Stimulated activated effector memory CD8-positive, alpha-beta T cell treated with anti-CD3 and anti-CD28 coated beads, Interleukin-12 subunit alpha, Interleukin-12 subunit beta, amount 100 ng/mL, for 72 hours (primary cell): ENCODE results near the gene PSMC5.

Experiments
- ATAC-seq: fragments of 150-1000 bp; cut with Tn5 transposase; 2 replicates; pipeline ENCODE4 v1.10.0; 2021
- DNase-seq, 2 donors: peaks; one replicate each; pipeline ENCODE4 v3.0.0; 2021 to 2022; ENCODE audit warnings: low spot score in 2 of 2
- H3K27ac Mint-ChIP-seq: one replicate; pipeline ENCODE4 v1.8.0; 2022; ENCODE audit warnings: mild to moderate bottlenecking, mixed read lengths
- H3K36me3 Mint-ChIP-seq: one replicate; pipeline ENCODE4 v1.8.0; 2022; ENCODE audit warnings: mild to moderate bottlenecking, mixed read lengths
- H3K4me1 Mint-ChIP-seq: one replicate; pipeline ENCODE4 v1.8.0; 2022; ENCODE audit warnings: mixed read lengths
- H3K4me3 Mint-ChIP-seq: one replicate; pipeline ENCODE4 v1.8.0; 2022; ENCODE audit warnings: mild to moderate bottlenecking, mixed read lengths
- H3K9me3 Mint-ChIP-seq: one replicate; pipeline ENCODE4 v1.8.0; 2022; ENCODE audit warnings: mixed read lengths

Gene PSMC5

GRCh38 chr17:63816123-63816522 is 11.1 kb upstream of the PSMC5 start:
- Mint-ChIP-seq H3K9me3 (no peaks in the 10 kb centered on the region), H3K4me3 (no peak overlapping the region), H3K4me1 (peaks cover 7% of the 10 kb centered on the region), H3K36me3 (peaks cover 100% of the 10 kb centered on the region), H3K27ac (no peak overlapping the region)
- DNase-seq (no peak), ATAC-seq (no peak)

- no peak for ATAC-seq
- no peak overlapping the region for H3K27ac Mint-ChIP-seq
- no peak for DNase-seq
- H3K9me3 Mint-ChIP-seq: no peaks in the 10 kb centered on the region
- H3K4me3 Mint-ChIP-seq: no peak overlapping the region
- H3K36me3 Mint-ChIP-seq: peaks cover 100% of the 10 kb centered on the region
- peaks cover 12% of the 10 kb centered on the region for H3K4me1 Mint-ChIP-seq
Measured at GRCh38 chr17:63816669-63817068, 10.6 kb upstream of the PSMC5 start.

- H3K27ac Mint-ChIP-seq: peak overlapping the region; percentile 77
- no peaks in the 10 kb centered on the region for H3K9me3 Mint-ChIP-seq
- ATAC-seq (no peak), DNase-seq (no peak)
- H3K4me1 Mint-ChIP-seq: peaks cover 20% of the 10 kb centered on the region
- peaks cover 100% of the 10 kb centered on the region for H3K36me3 Mint-ChIP-seq
- no peak overlapping the region for H3K4me3 Mint-ChIP-seq
Measured at GRCh38 chr17:63817736-63818385, 9.4 kb upstream of the PSMC5 start.

- Mint-ChIP-seq H3K36me3 (peaks cover 100% of the 10 kb centered on the region), H3K4me1 (peaks cover 33% of the 10 kb centered on the region), H3K4me3 (no peak overlapping the region), H3K27ac (peak overlapping the region; percentile 77), H3K9me3 (no peaks in the 10 kb centered on the region)
- ATAC-seq (no peak), DNase-seq (no peak)
Measured at GRCh38 chr17:63819131-63819530, 8.1 kb upstream of the PSMC5 start.

- no peak for ATAC-seq
- no peak for DNase-seq
- peak overlapping the region; percentile 77 for H3K27ac Mint-ChIP-seq
- H3K36me3 Mint-ChIP-seq: peaks cover 100% of the 10 kb centered on the region
- no peaks in the 10 kb centered on the region for H3K9me3 Mint-ChIP-seq
- peaks cover 40% of the 10 kb centered on the region for H3K4me1 Mint-ChIP-seq
- H3K4me3 Mint-ChIP-seq: no peak overlapping the region
Measured at GRCh38 chr17:63819585-63820537, 7.4 kb upstream of the PSMC5 start.

GRCh38 chr17:63820963-63821561 is 6.2 kb upstream of the PSMC5 start:
- H3K4me1 Mint-ChIP-seq: peaks cover 51% of the 10 kb centered on the region

GRCh38 chr17:63821804-63822203 is 5.4 kb upstream of the PSMC5 start:
- peaks cover 100% of the 10 kb centered on the region for H3K36me3 Mint-ChIP-seq
- DNase-seq (no peak), ATAC-seq (no peak)
- no peaks in the 10 kb centered on the region for H3K9me3 Mint-ChIP-seq
- peak overlapping the region; percentile 77 for H3K27ac Mint-ChIP-seq
- H3K4me3 Mint-ChIP-seq: no peak overlapping the region
- H3K4me1 Mint-ChIP-seq: peaks cover 59% of the 10 kb centered on the region

More at GRCh38 chr17:63820963-63821561, 6.2 kb upstream of the PSMC5 start:
- H3K36me3 Mint-ChIP-seq: peaks cover 100% of the 10 kb centered on the region
- no peaks in the 10 kb centered on the region for H3K9me3 Mint-ChIP-seq
- DNase-seq (no peak), ATAC-seq (no peak)
- peak overlapping the region; percentile 77 for H3K27ac Mint-ChIP-seq
- no peak overlapping the region for H3K4me3 Mint-ChIP-seq

GRCh38 chr17:63822537-63822936 is 4.7 kb upstream of the PSMC5 start:
- DNase-seq: no peak
- H3K4me3 Mint-ChIP-seq: no peak overlapping the region
- H3K9me3 Mint-ChIP-seq: no peaks in the 10 kb centered on the region
- peak overlapping the region; percentile 77 for H3K27ac Mint-ChIP-seq
- peaks cover 100% of the 10 kb centered on the region for H3K36me3 Mint-ChIP-seq
- peaks cover 66% of the 10 kb centered on the region for H3K4me1 Mint-ChIP-seq
- ATAC-seq: no peak

- DNase-seq: peak in 1 of 2 donors; percentile 50
- Mint-ChIP-seq H3K4me1 (peaks cover 75% of the 10 kb centered on the region), H3K36me3 (peaks cover 99% of the 10 kb centered on the region), H3K9me3 (no peaks in the 10 kb centered on the region), H3K27ac (peak overlapping the region; percentile 81), H3K4me3 (no peak overlapping the region)
- ATAC-seq: no peak
Measured at GRCh38 chr17:63823659-63824331, 3.4 kb upstream of the PSMC5 start.

- H3K36me3 Mint-ChIP-seq: peaks cover 99% of the 10 kb centered on the region
- H3K4me3 Mint-ChIP-seq: no peak overlapping the region
- H3K27ac Mint-ChIP-seq: peak overlapping the region; percentile 81
Measured at GRCh38 chr17:63824362-63824761, 2.9 kb upstream of the PSMC5 start.

GRCh38 chr17:63826468-63827001 is 696 bp upstream of the PSMC5 start:
- H3K36me3 Mint-ChIP-seq: peaks cover 99% of the 10 kb centered on the region
- peak overlapping the region; percentile 91 for H3K4me3 Mint-ChIP-seq
- ATAC-seq (peak; percentile 1), DNase-seq (no peak)
- H3K9me3 Mint-ChIP-seq: no peaks in the 10 kb centered on the region
- H3K4me1 Mint-ChIP-seq: peaks cover 91% of the 10 kb centered on the region
- peak overlapping the region; percentile 100 for H3K27ac Mint-ChIP-seq

More at GRCh38 chr17:63824362-63824761, 2.9 kb upstream of the PSMC5 start:
- ATAC-seq (no peak), DNase-seq (no peak)
- peaks cover 80% of the 10 kb centered on the region for H3K4me1 Mint-ChIP-seq
- no peaks in the 10 kb centered on the region for H3K9me3 Mint-ChIP-seq

GRCh38 chr17:63827801-63828221 is 580 bp downstream of the PSMC5 start:
- ATAC-seq: no peak
- H3K36me3 Mint-ChIP-seq: peaks cover 99% of the 10 kb centered on the region
- H3K4me1 Mint-ChIP-seq: peaks cover 95% of the 10 kb centered on the region
- no peaks in the 10 kb centered on the region for H3K9me3 Mint-ChIP-seq
- peak overlapping the region; percentile 91 for H3K4me3 Mint-ChIP-seq
- peak overlapping the region; percentile 100 for H3K27ac Mint-ChIP-seq
- DNase-seq: no peak

GRCh38 chr17:63828936-63829335 is 1.7 kb downstream of the PSMC5 start:
- Mint-ChIP-seq H3K4me1 (peaks cover 89% of the 10 kb centered on the region), H3K36me3 (peaks cover 99% of the 10 kb centered on the region), H3K4me3 (peak overlapping the region; percentile 91), H3K27ac (peak overlapping the region; percentile 100), H3K9me3 (no peaks in the 10 kb centered on the region)
- ATAC-seq: no peak
- DNase-seq: no peak

GRCh38 chr17:63830278-63830677 is 3.0 kb downstream of the PSMC5 start:
- H3K4me3 Mint-ChIP-seq: no peak overlapping the region
- no peak for DNase-seq
- peaks cover 90% of the 10 kb centered on the region for H3K4me1 Mint-ChIP-seq
- H3K27ac Mint-ChIP-seq: peak overlapping the region; percentile 100
- H3K9me3 Mint-ChIP-seq: no peaks in the 10 kb centered on the region
- peaks cover 99% of the 10 kb centered on the region for H3K36me3 Mint-ChIP-seq
- ATAC-seq: no peak
